ENCODE results near the gene CDK9. TPM values are rescaled to one million over a fixed set of nuclear protein-coding genes. Genes with fewer than 3 reads are reported as not detected.
A peak's percentile ranks its signal among the peaks of the same experiment; 100 is the strongest.

CDK9 gene
- total RNA-seq, 4 donors from 2014 or later: 66.6 to 112 (median 87.6) TPM

GRCh38 chr9:127785023-127785932 is 556 bp upstream of the CDK9 start:
- WGBS, 2 donors: 0% methylated on average over 22 to 28 of the region's 123 CpGs
- Histone ChIP-seq H3K27ac (peak overlapping the region; percentile 86 to 97 (median 92)), H3K9me3 (no peaks in the 10 kb centered on the region), H3K4me1 (peaks cover 0 to 64% (median 30%) of the 10 kb centered on the region in 4 donors), H3K27me3 (no peaks in the 10 kb centered on the region), H3K4me3 (peak overlapping the region; percentile 50 to 84 (median 67)), H3K36me3 (peaks cover 8 to 33% (median 29%) of the 10 kb centered on the region in 3 donors)
- peak; percentile 77 to 82 for DNase-seq (ENCODE audit: low spot score in 2 of 2)
- peak; percentile 94 to 98 (median 97) for TF ChIP-seq CTCF (IDR thresholded peaks at IDR 0.05)
- no peak for TF ChIP-seq POLR2A (IDR thresholded peaks at IDR 0.05)
- peak in 1 of 2 donors; percentile 59 for TF ChIP-seq EP300 (IDR thresholded peaks at IDR 0.05)

GRCh38 chr9:127786773-127787104 is 905 bp downstream of the CDK9 start:
- peaks cover 0 to 60% (median 27%) of the 10 kb centered on the region in 4 donors for H3K4me1 ChIP-seq
- no peaks in the 10 kb centered on the region for H3K27me3 ChIP-seq
- H3K9me3 ChIP-seq: no peaks in the 10 kb centered on the region
- no peak for TF ChIP-seq EP300 (IDR thresholded peaks at IDR 0.05)
- peak in 2 of 5 experiments; percentile 42 to 49 for TF ChIP-seq CTCF (IDR thresholded peaks at IDR 0.05)
- peak overlapping the region in 3 of 4 donors; percentile 86 to 96 (median 88) for H3K27ac ChIP-seq
- peak overlapping the region; percentile 50 to 100 (median 76) for H3K4me3 ChIP-seq
- DNase-seq (ENCODE audit: low spot score in 2 of 2): no peak
- H3K36me3 ChIP-seq: peaks cover 8 to 48% (median 35%) of the 10 kb centered on the region in 3 donors
- 3% methylated on average over 11 to 12 of the region's 12 CpGs for WGBS, 2 donors

- no peaks in the 10 kb centered on the region for H3K27me3 ChIP-seq
- 84 to 86% methylated on average over 14 to 26 of the region's 26 CpGs for WGBS, 2 donors
- no peak overlapping the region for H3K4me3 ChIP-seq
- peaks cover 0 to 52% (median 22%) of the 10 kb centered on the region in 4 donors for H3K4me1 ChIP-seq
- no peak for TF ChIP-seq EP300 (IDR thresholded peaks at IDR 0.05)
- no peak for TF ChIP-seq CTCF (IDR thresholded peaks at IDR 0.05)
- TF ChIP-seq POLR2A (IDR thresholded peaks at IDR 0.05): no peak
- peaks cover 8 to 59% (median 35%) of the 10 kb centered on the region in 3 donors for H3K36me3 ChIP-seq
- DNase-seq (ENCODE audit: low spot score in 2 of 2): no peak
- peak overlapping the region in 1 of 4 donors; percentile 3 for H3K27ac ChIP-seq
- H3K9me3 ChIP-seq: no peaks in the 10 kb centered on the region
Measured at GRCh38 chr9:127788337-127789011, 2.6 kb downstream of the CDK9 start.

- TF ChIP-seq EP300 (IDR thresholded peaks at IDR 0.05) (no peak), CTCF (IDR thresholded peaks at IDR 0.05) (no peak), POLR2A (IDR thresholded peaks at IDR 0.05) (no peak)
- 82 to 86% methylated on average over 25 of the region's 25 CpGs for WGBS, 2 donors
- no peaks in the 10 kb centered on the region for H3K27me3 ChIP-seq
- peaks cover 8 to 64% (median 35%) of the 10 kb centered on the region in 3 donors for H3K36me3 ChIP-seq
- no peaks in the 10 kb centered on the region for H3K9me3 ChIP-seq
- H3K4me3 ChIP-seq: no peak overlapping the region
- H3K27ac ChIP-seq: no peak overlapping the region
- no peak for DNase-seq (ENCODE audit: low spot score in 2 of 2)
- H3K4me1 ChIP-seq: peaks cover 0 to 49% (median 17%) of the 10 kb centered on the region in 4 donors
Measured at GRCh38 chr9:127789179-127789578, 3.3 kb downstream of the CDK9 start.

All from tibial nerve (tissue), 4 donors.